Ecto neural progenitor cell (in vitro differentiated cells): ENCODE data around the gene ABHD11.
"Not testable (repeated sequence)": the region's sequence is repeated elsewhere in the genome, so short reads cannot be mapped to it uniquely, and the experiment has no call there.

Source experiments
- DNase-seq: peaks from one replicate; pipeline ENCODE4 v3.0.0-alpha.2; 2018; ENCODE audit warnings: low spot score

ABHD11 gene

GRCh38 chr7:73742753-73743641 is 4.4 kb upstream of the ABHD11 start:
- peak; percentile 95 for DNase-seq

- DNase-seq, result peak; percentile 62
Measured at GRCh38 chr7:73742338-73742752, 3.7 kb upstream of the ABHD11 start.

DNA sequence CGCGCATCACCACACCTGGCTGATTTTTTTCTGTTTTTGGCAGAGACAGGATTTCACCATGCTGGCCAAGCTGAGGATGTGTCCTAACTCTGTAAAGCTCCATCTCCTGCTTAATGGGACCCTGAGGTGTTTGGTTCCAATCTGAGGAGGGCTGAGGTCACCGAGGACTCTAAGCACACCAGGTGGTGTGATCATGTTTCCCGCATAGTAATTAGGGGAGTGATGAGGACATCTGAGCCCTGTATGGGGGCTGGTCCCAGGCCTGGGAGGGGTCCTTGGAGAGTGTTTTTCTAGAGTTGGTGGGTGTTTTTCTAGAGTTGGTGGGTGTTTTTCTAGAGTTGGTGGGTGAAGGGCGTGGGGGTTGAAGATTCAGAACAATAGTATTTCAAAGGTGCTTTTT is 3.0 kb upstream of the ABHD11 start:
- DNase-seq, result no peak

- no peak for DNase-seq
Measured at GRCh38 chr7:73740771-73741170, 2.2 kb upstream of the ABHD11 start.

DNA sequence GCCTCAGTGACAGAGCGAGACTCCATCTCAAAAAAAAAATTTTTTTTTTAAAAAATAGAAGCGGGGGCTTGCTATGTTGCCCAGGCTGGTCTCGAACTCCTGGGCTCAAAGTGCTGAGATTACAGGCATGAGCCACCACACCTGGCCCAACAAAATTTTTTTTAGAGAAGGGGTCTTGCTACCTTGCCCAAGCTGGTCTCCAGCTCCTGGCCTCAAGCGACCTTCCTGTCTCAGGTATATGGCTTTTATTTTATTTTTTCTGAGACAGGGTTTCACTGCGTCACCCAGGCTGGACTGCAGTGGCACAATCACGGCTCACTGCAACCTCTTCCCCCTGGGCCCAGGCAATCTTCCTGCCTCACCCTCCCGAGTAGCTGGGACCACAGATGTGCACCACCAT is 1.6 kb upstream of the ABHD11 start:
- DNase-seq, result no peak

GRCh38 chr7:73739387-73739767 is 775 bp upstream of the ABHD11 start:
- DNase-seq, result no peak

DNA sequence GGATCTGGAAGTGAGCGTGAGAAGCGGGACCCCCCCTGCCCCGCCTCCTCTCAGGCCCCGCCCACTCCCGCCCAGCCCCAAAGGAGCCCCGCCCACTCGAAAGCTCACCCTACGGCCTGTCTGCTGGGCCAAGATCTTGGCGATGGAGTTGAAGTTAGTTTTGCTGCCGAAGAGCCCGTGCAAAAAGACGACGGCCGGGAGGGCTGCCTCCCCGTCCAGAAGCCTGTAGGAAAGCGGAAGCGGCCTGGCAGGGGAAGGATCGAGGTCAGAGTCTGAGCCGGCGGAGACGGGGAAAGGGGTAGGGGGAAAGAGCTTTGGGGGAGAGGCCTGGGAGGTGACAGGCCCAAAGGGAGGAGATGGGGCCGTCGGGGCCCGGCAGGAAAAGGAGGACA is 386 bp downstream of the ABHD11 start:
- peak; percentile 75 for DNase-seq

DNA sequence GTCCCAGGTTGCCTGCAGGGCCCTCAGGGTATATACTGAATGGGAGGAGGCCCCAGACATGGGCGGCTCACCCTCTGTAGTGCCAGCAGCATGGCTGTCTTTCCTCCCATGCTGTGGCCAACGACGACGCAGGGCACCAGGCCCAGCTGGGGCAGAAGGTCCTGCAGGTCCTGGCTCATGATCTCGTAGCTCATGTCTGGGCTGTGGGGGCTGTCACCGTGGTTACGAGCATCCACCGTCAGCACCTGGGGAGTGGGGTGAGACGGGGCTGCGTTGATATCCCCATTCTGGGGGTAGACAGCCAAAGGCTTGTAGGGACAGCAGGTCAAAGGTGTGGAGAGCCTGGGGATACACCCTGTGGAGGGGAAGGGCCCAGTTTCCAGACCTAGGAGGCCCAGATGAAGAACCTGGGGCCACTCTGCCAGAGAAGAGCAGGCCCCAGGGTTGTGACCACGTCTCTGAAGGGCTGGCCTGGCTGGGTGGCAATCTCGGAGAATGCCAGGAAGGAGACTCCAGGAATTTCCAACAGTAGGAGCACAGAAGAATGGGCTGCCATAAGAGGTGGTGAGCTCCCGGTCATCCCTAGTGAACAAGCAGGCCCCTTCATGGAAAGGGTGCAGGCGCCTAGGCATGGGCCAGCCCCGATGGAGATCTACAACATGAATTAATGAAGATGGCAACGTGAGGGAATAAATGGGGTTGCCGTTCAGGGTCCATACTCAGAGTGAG is 947 bp downstream of the ABHD11 start:
- no peak for DNase-seq

DNA sequence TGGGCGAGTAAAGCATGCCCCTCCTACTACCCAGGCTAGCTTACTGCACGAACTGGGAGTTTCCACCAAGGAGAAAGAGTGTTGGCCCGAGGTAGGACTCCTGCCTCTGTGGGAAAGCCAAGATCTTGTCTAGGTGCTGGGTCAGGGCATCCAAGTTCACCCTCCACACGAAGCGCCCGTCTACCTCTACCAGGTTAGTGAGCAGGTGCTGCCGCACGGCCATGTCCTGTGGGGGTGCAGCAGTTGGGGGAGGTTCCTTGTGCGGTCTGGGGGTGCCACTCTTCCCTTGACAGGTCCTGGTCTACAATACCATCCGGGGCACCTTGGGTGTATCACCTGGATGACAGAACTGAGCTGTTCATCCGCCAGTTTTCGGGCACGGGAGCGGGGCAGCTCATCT is 1.7 kb downstream of the ABHD11 start:
- DNase-seq, result no peak

GRCh38 chr7:73735528-73735905 is 3.1 kb downstream of the ABHD11 start:
- no peak for DNase-seq

- DNase-seq, result peak; percentile 89
Measured at GRCh38 chr7:73734619-73735527, 3.7 kb downstream of the ABHD11 start.

GRCh38 chr7:73732397-73732796 is 6.2 kb downstream of the ABHD11 start:
- no peak for DNase-seq

- no peak for DNase-seq
Measured at GRCh38 chr7:73730485-73730884, 8.1 kb downstream of the ABHD11 start.

- DNase-seq, result no peak
Measured at GRCh38 chr7:73728551-73728950, 10.1 kb downstream of the ABHD11 start.

GRCh38 chr7:73727952-73728351 is 10.7 kb downstream of the ABHD11 start:
- no peak for DNase-seq

DNA sequence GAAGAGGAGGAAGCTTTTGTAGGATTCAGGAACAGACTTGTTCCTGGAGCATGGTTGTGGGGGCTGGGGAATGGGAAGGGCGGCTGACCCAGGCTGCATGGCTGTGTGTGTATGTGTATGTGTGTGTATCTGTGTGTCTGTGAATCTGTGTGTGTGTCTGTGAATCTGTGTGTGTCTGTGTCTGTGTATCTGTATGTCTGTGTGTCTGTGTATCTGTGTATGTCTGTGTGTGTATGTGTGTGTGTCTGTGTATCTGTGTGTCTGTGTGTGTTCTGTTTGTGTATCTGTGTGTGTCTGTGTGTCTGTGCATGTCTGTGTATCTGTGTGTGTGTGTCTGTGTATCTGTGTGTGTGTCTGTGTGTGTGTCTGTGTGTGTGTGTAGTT is 12.5 kb downstream of the ABHD11 start:
- no peak for DNase-seq

DNA sequence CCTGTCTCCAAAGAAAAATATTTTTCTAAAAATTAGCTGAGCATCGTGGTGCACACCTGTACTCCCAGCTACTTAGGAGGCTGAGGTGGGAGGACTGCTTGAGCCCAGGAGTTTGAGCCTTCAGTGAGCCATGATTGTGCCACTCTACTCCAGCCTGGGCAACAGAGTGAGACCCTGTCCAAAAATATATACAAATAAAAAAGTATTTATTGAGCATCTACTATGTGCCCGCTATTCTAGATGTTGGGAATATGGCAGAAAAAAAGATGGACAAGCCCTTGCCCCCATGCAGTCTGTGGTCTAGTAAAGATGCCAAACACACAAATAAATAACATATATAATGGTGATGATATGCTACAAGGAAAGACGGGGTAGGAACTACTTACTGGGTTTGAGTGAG is 14.8 kb downstream of the ABHD11 start:
- no peak for DNase-seq

GRCh38 chr7:73722785-73723184 is 15.8 kb downstream of the ABHD11 start:
- no peak for DNase-seq

- not testable (repeated sequence) for DNase-seq
Measured at GRCh38 chr7:73722182-73722581, 16.4 kb downstream of the ABHD11 start.

GRCh38 chr7:73721377-73721817 is 17.2 kb downstream of the ABHD11 start:
- DNase-seq, result no peak

GRCh38 chr7:73720443-73720842 is 18.2 kb downstream of the ABHD11 start:
- DNase-seq, result not testable (repeated sequence)

GRCh38 chr7:73719806-73720169 is 18.8 kb downstream of the ABHD11 start:
- DNase-seq, result no peak
